AG10803 (cell line): ENCODE data around the gene ADPRH.
A peak's percentile ranks its signal among the peaks of the same experiment; 100 is the strongest.

Experiments used
- DNase-seq: peaks from one replicate; pipeline ENCODE4 v3.0.0; 2010; ENCODE audit warnings: low read depth
- H3K4me3 ChIP-seq: 2 replicates; pipeline ENCODE4 v1.5.1; 2011; ENCODE audit warnings: mild to moderate bottlenecking, low read length, control low read depth
- TF ChIP-seq, protein P1 (sequence below): conservative IDR thresholded peaks from 2 replicates; pipeline ENCODE4 v1.5.1; 2011; ENCODE audit warnings: mild to moderate bottlenecking, low read length, control low read depth, inconsistent platforms

The ADPRH gene

DNA sequence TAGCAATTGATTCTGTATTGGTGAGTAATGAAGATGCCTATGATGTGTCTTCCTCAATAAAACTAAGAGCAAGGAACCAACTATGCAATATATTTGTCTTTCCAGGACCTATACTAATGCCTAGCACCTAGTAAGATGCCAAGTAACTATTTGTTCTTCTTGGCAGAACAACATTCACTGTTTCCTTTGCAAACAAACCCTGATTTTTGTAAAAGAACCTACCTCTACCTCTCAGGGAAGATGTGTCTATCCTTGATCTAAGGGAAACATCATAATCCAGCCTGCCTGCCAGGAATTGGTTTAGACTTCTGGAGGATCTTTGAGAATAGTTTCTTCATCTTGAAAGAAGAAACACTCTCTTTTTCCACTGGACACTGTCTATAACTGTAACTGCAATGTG lies 3.8 kb upstream of the ADPRH start:
- no peak overlapping the region for H3K4me3 ChIP-seq
- TF ChIP-seq, protein P1, sequence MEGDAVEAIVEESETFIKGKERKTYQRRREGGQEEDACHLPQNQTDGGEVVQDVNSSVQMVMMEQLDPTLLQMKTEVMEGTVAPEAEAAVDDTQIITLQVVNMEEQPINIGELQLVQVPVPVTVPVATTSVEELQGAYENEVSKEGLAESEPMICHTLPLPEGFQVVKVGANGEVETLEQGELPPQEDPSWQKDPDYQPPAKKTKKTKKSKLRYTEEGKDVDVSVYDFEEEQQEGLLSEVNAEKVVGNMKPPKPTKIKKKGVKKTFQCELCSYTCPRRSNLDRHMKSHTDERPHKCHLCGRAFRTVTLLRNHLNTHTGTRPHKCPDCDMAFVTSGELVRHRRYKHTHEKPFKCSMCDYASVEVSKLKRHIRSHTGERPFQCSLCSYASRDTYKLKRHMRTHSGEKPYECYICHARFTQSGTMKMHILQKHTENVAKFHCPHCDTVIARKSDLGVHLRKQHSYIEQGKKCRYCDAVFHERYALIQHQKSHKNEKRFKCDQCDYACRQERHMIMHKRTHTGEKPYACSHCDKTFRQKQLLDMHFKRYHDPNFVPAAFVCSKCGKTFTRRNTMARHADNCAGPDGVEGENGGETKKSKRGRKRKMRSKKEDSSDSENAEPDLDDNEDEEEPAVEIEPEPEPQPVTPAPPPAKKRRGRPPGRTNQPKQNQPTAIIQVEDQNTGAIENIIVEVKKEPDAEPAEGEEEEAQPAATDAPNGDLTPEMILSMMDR: no peak
- DNase-seq: no peak

DNA sequence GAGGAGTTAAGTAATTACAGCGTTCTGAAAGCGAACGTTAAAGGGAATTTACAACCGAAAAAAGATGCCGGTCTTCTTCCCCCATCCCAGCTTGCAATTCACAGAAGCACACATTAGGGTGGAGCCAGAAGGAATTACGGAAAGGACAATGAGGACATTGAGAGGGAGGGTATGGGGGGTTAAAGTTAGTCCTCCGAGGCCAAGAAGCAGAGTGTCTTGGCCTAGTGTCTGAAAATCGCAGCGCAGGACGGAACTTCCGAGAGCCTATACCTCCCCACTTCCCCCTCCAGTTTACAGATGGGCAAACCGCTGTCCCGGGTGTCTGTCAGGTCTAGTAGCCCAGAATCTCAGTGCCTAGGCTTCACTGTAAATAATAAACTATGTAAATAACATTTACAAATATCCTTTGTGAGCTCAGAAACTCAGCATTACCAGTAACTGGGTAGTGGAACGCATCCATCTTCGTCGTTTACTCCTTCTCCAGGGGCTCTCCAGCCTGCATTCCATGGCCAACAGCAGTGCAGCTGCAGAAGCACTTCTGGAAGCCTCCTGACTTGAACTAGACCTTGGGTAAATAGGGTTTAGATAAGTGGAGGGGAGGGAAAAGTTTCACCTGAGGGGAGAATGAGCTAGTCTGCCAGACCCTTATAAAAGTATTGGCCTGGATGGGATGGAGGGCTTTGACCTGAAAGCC lies 922 bp downstream of the ADPRH start:
- DNase-seq: peak; percentile 14
- H3K4me3 ChIP-seq: peak overlapping the region; percentile 64
- TF ChIP-seq, protein P1: no peak

DNA sequence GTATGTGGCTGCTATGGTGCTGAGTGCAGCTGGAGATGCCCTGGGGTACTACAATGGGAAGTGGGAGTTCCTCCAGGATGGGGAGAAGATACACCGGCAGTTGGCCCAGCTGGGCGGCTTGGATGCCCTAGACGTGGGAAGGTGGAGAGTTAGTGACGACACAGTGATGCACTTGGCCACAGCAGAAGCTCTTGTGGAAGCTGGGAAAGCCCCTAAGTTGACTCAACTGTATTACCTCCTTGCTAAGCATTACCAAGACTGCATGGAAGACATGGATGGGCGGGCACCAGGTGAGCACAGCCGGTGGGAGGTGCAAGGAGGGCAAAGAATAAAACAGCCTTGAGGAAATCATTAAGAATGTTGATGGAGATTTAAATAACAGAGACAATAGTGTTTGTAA lies 2.9 kb downstream of the ADPRH start:
- H3K4me3 ChIP-seq: no peak overlapping the region
- no peak for DNase-seq

DNA sequence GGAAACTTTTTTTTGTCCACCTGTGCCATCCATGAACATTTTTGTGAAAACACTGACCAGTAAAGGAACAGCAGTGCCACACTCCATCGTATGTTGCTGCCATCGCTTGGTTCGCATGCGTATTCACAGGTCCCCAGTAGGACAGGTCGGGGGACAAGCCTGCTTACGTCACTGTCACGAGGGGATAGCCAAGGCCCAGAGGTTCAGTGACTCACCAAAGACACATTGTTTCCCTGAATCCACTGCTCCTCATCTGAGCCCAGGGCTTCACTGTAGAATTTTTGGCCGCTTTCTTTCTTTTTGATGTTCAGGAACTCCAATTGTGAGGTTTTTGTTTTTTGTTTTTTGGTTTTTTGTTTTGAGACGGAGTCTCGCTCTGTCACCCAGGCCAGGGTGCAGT lies 5.9 kb downstream of the ADPRH start:
- DNase-seq: no peak
- TF ChIP-seq, protein P1: no peak
- no peak overlapping the region for H3K4me3 ChIP-seq

More for the DNA sequence above, 2.9 kb downstream of the ADPRH start:
- TF ChIP-seq, protein P1: no peak

DNA sequence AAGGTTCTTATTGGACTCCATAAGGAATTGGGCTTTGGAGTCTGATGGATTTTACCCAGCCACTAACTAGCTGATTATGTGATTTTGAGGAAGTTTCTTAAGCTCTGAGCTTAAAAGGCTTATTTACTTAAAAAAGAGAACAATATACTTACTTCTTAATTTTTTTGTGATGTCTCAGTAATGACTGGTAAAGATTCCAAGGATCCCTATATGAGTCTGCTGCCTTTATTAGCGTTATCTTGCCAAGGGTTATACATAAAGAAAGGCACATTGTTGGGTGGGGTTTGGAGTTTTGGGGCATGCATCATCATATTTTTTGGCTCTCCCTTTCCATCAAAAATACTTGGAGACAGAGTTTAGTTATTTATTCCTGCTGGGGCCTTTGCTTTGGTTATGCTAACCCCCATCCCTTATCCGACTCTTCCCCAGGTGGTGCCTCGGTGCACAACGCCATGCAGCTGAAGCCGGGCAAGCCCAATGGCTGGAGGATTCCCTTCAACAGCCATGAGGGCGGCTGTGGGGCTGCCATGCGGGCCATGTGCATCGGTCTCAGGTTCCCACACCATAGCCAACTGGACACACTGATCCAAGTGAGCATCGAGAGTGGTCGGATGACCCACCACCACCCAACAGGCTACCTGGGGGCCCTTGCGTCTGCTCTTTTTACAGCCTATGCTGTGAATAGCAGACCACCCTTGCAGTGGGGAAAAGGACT lies 6.7 kb downstream of the ADPRH start:
- TF ChIP-seq, protein P1: no peak
- H3K4me3 ChIP-seq: no peak overlapping the region
- DNase-seq: peak; percentile 20

DNA sequence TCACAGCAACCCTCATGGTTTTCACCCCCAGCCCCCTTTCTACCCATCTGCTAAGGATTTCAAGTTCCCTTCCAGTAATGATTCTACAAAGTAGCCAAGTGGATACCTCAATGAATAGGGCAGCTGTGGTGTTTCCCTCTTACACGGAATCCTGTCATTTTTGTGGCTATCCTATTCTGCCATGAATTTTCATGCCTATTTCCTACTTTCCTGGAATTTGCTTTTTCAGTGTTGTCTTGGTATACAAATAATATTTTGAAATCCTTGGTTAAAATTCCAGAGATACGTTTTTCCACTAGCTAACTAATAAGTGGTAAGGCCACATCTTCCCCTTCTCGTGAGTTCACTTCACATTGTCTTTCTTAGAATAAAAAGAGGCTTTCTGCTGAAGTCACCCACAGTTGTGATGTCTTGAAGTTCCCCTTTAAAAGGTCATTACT lies 7.5 kb downstream of the ADPRH start:
- DNase-seq: peak; percentile 84
- TF ChIP-seq, protein P1: no peak
- H3K4me3 ChIP-seq: no peak overlapping the region

DNA sequence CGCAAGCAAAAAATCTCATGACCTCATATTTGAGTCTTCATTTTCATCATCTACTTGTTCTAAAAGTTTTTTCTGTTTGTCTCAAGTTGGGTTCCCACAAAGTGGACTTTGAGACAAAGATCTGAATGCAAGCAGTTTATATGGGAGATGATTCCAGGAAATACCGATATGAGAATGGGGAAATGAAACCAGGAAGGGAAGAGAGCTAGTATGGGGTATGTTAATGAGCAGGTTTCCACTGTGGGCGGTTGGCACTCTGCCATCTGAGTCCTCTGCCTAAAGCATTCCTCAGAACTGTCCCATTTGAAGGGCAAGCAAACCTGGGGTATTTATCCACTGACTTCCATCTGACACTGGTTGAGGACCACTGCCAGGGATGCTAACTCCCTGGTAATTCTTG lies 8.8 kb downstream of the ADPRH start:
- TF ChIP-seq, protein P1: no peak
- DNase-seq: no peak
- no peak overlapping the region for H3K4me3 ChIP-seq
